ENCODE measurements around the gene UNKL. TPM values are rescaled to one million over a fixed set of nuclear protein-coding genes. Genes with fewer than 3 reads are reported as not detected.

The UNKL gene
- total RNA-seq, 2 experiments from 2014 or later: 60.4 to 68.7 TPM

GRCh38 chr16:1451702-1452392, 37.3 kb upstream of the UNKL start:
- POLR2A ChIA-PET: no interaction called here
- no peak for ATAC-seq (ENCODE audit: low read depth)

GRCh38 chr16:1450841-1451240, 36.3 kb upstream of the UNKL start:
- POLR2A ChIA-PET: no interaction called here
- H3K27me3 Mint-ChIP-seq: no peaks in the 10 kb centered on the region
- ATAC-seq (ENCODE audit: low read depth) (no peak), DNase-seq (no peak)
- H3K27ac Mint-ChIP-seq: no peak overlapping the region
- H3K36me3 Mint-ChIP-seq: no peaks in the 10 kb centered on the region
- no peak overlapping the region for H3K4me3 Mint-ChIP-seq
- no peaks in the 10 kb centered on the region for H3K9me3 Mint-ChIP-seq
- H3K4me1 Mint-ChIP-seq: peaks cover 6% of the 10 kb centered on the region

More at GRCh38 chr16:1451702-1452392, 37.3 kb upstream of the UNKL start:
- Mint-ChIP-seq H3K27me3 (no peaks in the 10 kb centered on the region), H3K9me3 (no peaks in the 10 kb centered on the region), H3K27ac (no peak overlapping the region), H3K4me1 (peaks cover 6% of the 10 kb centered on the region), H3K4me3 (no peak overlapping the region), H3K36me3 (no peaks in the 10 kb centered on the region)
- no peak for DNase-seq

GRCh38 chr16:1450218-1450617, 35.7 kb upstream of the UNKL start:
- Mint-ChIP-seq H3K4me1 (peaks cover 6% of the 10 kb centered on the region), H3K27ac (no peak overlapping the region), H3K9me3 (no peaks in the 10 kb centered on the region), H3K4me3 (no peak overlapping the region), H3K27me3 (no peaks in the 10 kb centered on the region), H3K36me3 (no peaks in the 10 kb centered on the region)
- ATAC-seq (ENCODE audit: low read depth) (no peak), DNase-seq (peak; percentile 30)
- POLR2A ChIA-PET: no interaction called here

- peaks cover 5% of the 10 kb centered on the region for H3K4me1 Mint-ChIP-seq
- H3K9me3 Mint-ChIP-seq: no peaks in the 10 kb centered on the region
- H3K4me3 Mint-ChIP-seq: no peak overlapping the region
- no peak overlapping the region for H3K27ac Mint-ChIP-seq
- H3K27me3 Mint-ChIP-seq: no peaks in the 10 kb centered on the region
- ATAC-seq (ENCODE audit: low read depth) (no peak), DNase-seq (no peak)
- POLR2A ChIA-PET: no interaction called here
- no peaks in the 10 kb centered on the region for H3K36me3 Mint-ChIP-seq
These were observed 34.8 kb upstream of the UNKL start for GRCh38 chr16:1449201-1449788.

- Mint-ChIP-seq H3K36me3 (no peaks in the 10 kb centered on the region), H3K27me3 (no peaks in the 10 kb centered on the region), H3K9me3 (no peaks in the 10 kb centered on the region), H3K27ac (no peak overlapping the region), H3K4me3 (no peak overlapping the region), H3K4me1 (peaks cover under 1% of the 10 kb centered on the region)
- ATAC-seq (ENCODE audit: low read depth) (no peak), DNase-seq (no peak)
- POLR2A ChIA-PET: no interaction called here
These were observed 34.1 kb upstream of the UNKL start for GRCh38 chr16:1448536-1449116.

GRCh38 chr16:1447965-1448364, 33.5 kb upstream of the UNKL start:
- Mint-ChIP-seq H3K4me3 (no peak overlapping the region), H3K4me1 (no peaks in the 10 kb centered on the region), H3K9me3 (no peaks in the 10 kb centered on the region), H3K27ac (no peak overlapping the region), H3K27me3 (no peaks in the 10 kb centered on the region), H3K36me3 (no peaks in the 10 kb centered on the region)
- DNase-seq (no peak), ATAC-seq (ENCODE audit: low read depth) (no peak)
- POLR2A ChIA-PET: no interaction called here

- DNase-seq (no peak), ATAC-seq (ENCODE audit: low read depth) (no peak)
- Mint-ChIP-seq H3K36me3 (no peaks in the 10 kb centered on the region), H3K27ac (no peak overlapping the region), H3K27me3 (no peaks in the 10 kb centered on the region), H3K4me3 (no peak overlapping the region), H3K9me3 (no peaks in the 10 kb centered on the region), H3K4me1 (no peaks in the 10 kb centered on the region)
- POLR2A ChIA-PET: no interaction called here
These were observed 32.0 kb upstream of the UNKL start for GRCh38 chr16:1446296-1447080.

- H3K9me3 Mint-ChIP-seq: no peaks in the 10 kb centered on the region
- ATAC-seq (ENCODE audit: low read depth): no peak
- no peak overlapping the region for H3K27ac Mint-ChIP-seq
- no peaks in the 10 kb centered on the region for H3K36me3 Mint-ChIP-seq
- H3K27me3 Mint-ChIP-seq: no peaks in the 10 kb centered on the region
- POLR2A ChIA-PET: no interaction called here
- no peak overlapping the region for H3K4me3 Mint-ChIP-seq
- no peaks in the 10 kb centered on the region for H3K4me1 Mint-ChIP-seq
- no peak for DNase-seq
These were observed 31.2 kb upstream of the UNKL start for GRCh38 chr16:1445518-1446203.

- Mint-ChIP-seq H3K36me3 (no peaks in the 10 kb centered on the region), H3K27me3 (no peaks in the 10 kb centered on the region), H3K9me3 (no peaks in the 10 kb centered on the region), H3K27ac (no peak overlapping the region), H3K4me1 (no peaks in the 10 kb centered on the region), H3K4me3 (no peak overlapping the region)
- no peak for ATAC-seq (ENCODE audit: low read depth)
- DNase-seq: no peak
- POLR2A ChIA-PET: no interaction called here
These were observed 30.4 kb upstream of the UNKL start for GRCh38 chr16:1444730-1445517.

GRCh38 chr16:1443980-1444729, 29.7 kb upstream of the UNKL start, which contains the start of gene CCDC154:
Gene CCDC154, minus strand, starts transcription at chr16:1444556. Its CDS starts 234 bp downstream, at chr16:1444322.
- H3K36me3 Mint-ChIP-seq: no peaks in the 10 kb centered on the region
- H3K4me3 Mint-ChIP-seq: no peak within 1 kb of the TSS
- no peaks in the 10 kb centered on the region for H3K9me3 Mint-ChIP-seq
- H3K4me1 Mint-ChIP-seq: no peaks in the 10 kb centered on the region
- ATAC-seq (ENCODE audit: low read depth): no peak
- no peak within 1 kb of the TSS for H3K27ac Mint-ChIP-seq
- POLR2A ChIA-PET: interaction anchor here (0.5 kb wide), 1 partner anchor 31 kb away, joined by 11 read pairs; no protein-coding TSS in a partner anchor
- DNase-seq: no peak
- no peaks in the 10 kb centered on the region for H3K27me3 Mint-ChIP-seq

GRCh38 chr16:1443403-1443973, 29.0 kb upstream of the UNKL start:
- Mint-ChIP-seq H3K9me3 (no peaks in the 10 kb centered on the region), H3K4me3 (no peak overlapping the region), H3K27ac (no peak overlapping the region), H3K4me1 (no peaks in the 10 kb centered on the region), H3K36me3 (no peaks in the 10 kb centered on the region), H3K27me3 (no peaks in the 10 kb centered on the region)
- no peak for ATAC-seq (ENCODE audit: low read depth)
- no peak for DNase-seq
- POLR2A ChIA-PET: no interaction called here

GRCh38 chr16:1442697-1443096, 28.2 kb upstream of the UNKL start:
- no peaks in the 10 kb centered on the region for H3K9me3 Mint-ChIP-seq
- POLR2A ChIA-PET: no interaction called here
- H3K27ac Mint-ChIP-seq: no peak overlapping the region
- no peak for DNase-seq
- no peaks in the 10 kb centered on the region for H3K4me1 Mint-ChIP-seq
- no peaks in the 10 kb centered on the region for H3K27me3 Mint-ChIP-seq
- H3K4me3 Mint-ChIP-seq: no peak overlapping the region
- no peaks in the 10 kb centered on the region for H3K36me3 Mint-ChIP-seq
- ATAC-seq (ENCODE audit: low read depth): no peak

All from activated naive CD8-positive, alpha-beta T cell treated with anti-CD3 and anti-CD28 coated beads, Interleukin-2, amount 10 ng/mL, durations not matched to agents 7 days and 5 days (primary cell).